ENCODE data around the gene OR52K2. TPM values are rescaled to one million over a fixed set of nuclear protein-coding genes. Genes with fewer than 3 reads are reported as not detected.
"Not testable (repeated sequence)": the region's sequence is repeated elsewhere in the genome, so short reads cannot be mapped to it uniquely, and the experiment has no call there.

Gene OR52K2
- total RNA-seq = not detected
- polyA plus RNA-seq = not detected
- long read RNA-seq, donor 1 = 0 reads
- long read RNA-seq, donor 2 = 0 reads

GRCh38 chr11:4448995-4449394, at the start of gene OR52K2:
OR52K2 (plus strand) TSS chr11:4449295; CDS start chr11:4449340, 45 bp downstream.
- Histone ChIP-seq H3K27ac (ENCODE audit: low read depth in 1 of 2, low read length in 2 of 2) (no peak within 1 kb of the TSS), H3K27me3 (ENCODE audit: control insufficient read depth in 1 of 2, insufficient read depth in 2 of 2, low read length in 1 of 2) (no peaks in the 10 kb centered on the region), H3K9me3 (ENCODE audit: control insufficient read depth, low read length) (no peaks in the 10 kb centered on the region), H3K36me3 (ENCODE audit: control insufficient read depth in 1 of 2, insufficient read depth in 2 of 2, low read length in 1 of 2) (no peaks in the 10 kb centered on the region), H3K4me1 (ENCODE audit: control insufficient read depth in 1 of 2, insufficient read depth in 2 of 2, low read length in 2 of 2) (no peaks in the 10 kb centered on the region), H3K4me3 (ENCODE audit: low read length in 2 of 2) (no peak within 1 kb of the TSS)
- intact Hi-C loops (cut with DNase I) = no loop called here
- no peak for ATAC-seq (ENCODE audit: low FRiP score)
- DNase-seq = no peak

DNA sequence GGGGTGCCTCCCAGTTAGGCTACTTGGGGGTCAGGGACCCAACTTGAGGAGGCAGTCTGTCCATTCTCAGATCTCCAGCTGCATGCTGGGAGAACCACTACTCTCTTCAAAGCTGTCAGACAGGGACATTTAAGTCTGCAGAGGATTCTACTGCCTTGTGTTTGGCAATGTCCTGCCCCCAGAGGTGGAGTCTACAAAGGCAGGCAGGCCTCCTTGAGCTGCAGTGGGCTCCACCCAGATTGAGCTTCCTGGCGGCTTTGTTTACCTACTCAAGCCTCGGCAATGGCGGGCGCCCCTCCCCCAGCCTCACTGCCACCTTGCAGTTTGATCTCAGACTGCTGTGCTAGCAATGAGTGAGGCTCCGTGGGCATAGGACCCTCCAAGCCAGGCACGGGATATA, 42.9 kb upstream of the OR52K2 start:
- H3K9me3 ChIP-seq (ENCODE audit: control insufficient read depth, low read length); DNase-seq; H3K4me3 ChIP-seq (ENCODE audit: low read length in 2 of 2); H3K27me3 ChIP-seq (ENCODE audit: control insufficient read depth in 1 of 2, insufficient read depth in 2 of 2, low read length in 1 of 2); intact Hi-C loops (cut with DNase I); H3K4me1 ChIP-seq (ENCODE audit: control insufficient read depth in 1 of 2, insufficient read depth in 2 of 2, low read length in 2 of 2); H3K36me3 ChIP-seq (ENCODE audit: control insufficient read depth in 1 of 2, insufficient read depth in 2 of 2, low read length in 1 of 2); H3K27ac ChIP-seq (ENCODE audit: low read depth in 1 of 2, low read length in 2 of 2); ATAC-seq (ENCODE audit: low FRiP score): not testable (repeated sequence)
- WGBS, 2 donors = 82 to 88% methylated on average over 2 to 6 of the region's 6 CpGs

- DNase-seq = no peak
- H3K36me3 ChIP-seq (ENCODE audit: control insufficient read depth in 1 of 2, insufficient read depth in 2 of 2, low read length in 1 of 2) = no peaks in the 10 kb centered on the region
- no peak overlapping the region for H3K4me3 ChIP-seq (ENCODE audit: low read length in 2 of 2)
- no peaks in the 10 kb centered on the region for H3K27me3 ChIP-seq (ENCODE audit: control insufficient read depth in 1 of 2, insufficient read depth in 2 of 2, low read length in 1 of 2)
- no peaks in the 10 kb centered on the region for H3K4me1 ChIP-seq (ENCODE audit: control insufficient read depth in 1 of 2, insufficient read depth in 2 of 2, low read length in 2 of 2)
- intact Hi-C loops (cut with DNase I) = no loop called here
- no peak overlapping the region for H3K27ac ChIP-seq (ENCODE audit: low read depth in 1 of 2, low read length in 2 of 2)
- ATAC-seq (ENCODE audit: low FRiP score) = no peak
- H3K9me3 ChIP-seq (ENCODE audit: control insufficient read depth, low read length) = no peaks in the 10 kb centered on the region
- 57 to 59% methylated on average over 1 of the region's 1 CpG for WGBS, 2 donors
Measured at GRCh38 chr11:4416306-4416705, 32.8 kb upstream of the OR52K2 start.

DNA sequence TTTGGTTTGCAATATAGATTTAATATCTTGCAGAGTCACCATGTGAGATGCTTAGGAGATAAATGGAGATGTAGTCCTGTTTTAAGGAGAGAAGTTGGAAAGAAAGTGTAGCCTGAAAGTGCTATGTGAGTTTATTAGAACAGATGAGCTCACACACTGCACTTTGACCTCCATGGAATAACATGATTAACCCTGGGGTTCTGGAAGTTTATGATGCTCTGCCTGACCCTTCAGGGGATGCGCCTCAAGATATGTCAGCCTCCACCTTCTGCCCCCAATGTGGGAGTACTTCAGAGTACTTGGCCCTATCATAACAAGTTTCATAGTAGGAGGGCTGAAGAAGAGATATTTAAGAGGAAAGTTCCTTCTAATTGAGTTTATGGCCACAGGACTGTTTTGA, 32.3 kb upstream of the OR52K2 start:
- WGBS, 2 donors = 52 to 69% methylated on average over 1 of the region's 1 CpG
- H3K4me3 ChIP-seq (ENCODE audit: low read length in 2 of 2) = no peak overlapping the region
- H3K27ac ChIP-seq (ENCODE audit: low read depth in 1 of 2, low read length in 2 of 2) = no peak overlapping the region
- H3K9me3 ChIP-seq (ENCODE audit: control insufficient read depth, low read length) = no peaks in the 10 kb centered on the region
- no peaks in the 10 kb centered on the region for H3K27me3 ChIP-seq (ENCODE audit: control insufficient read depth in 1 of 2, insufficient read depth in 2 of 2, low read length in 1 of 2)
- no peak for DNase-seq
- H3K4me1 ChIP-seq (ENCODE audit: control insufficient read depth in 1 of 2, insufficient read depth in 2 of 2, low read length in 2 of 2) = no peaks in the 10 kb centered on the region
- intact Hi-C loops (cut with DNase I) = no loop called here
- ATAC-seq (ENCODE audit: low FRiP score) = no peak
- no peaks in the 10 kb centered on the region for H3K36me3 ChIP-seq (ENCODE audit: control insufficient read depth in 1 of 2, insufficient read depth in 2 of 2, low read length in 1 of 2)

- intact Hi-C loops (cut with DNase I) = no loop called here
- WGBS, 2 donors = 72 to 80% methylated on average over 8 of the region's 8 CpGs
- Histone ChIP-seq H3K4me3 (ENCODE audit: low read length in 2 of 2) (no peak overlapping the region), H3K4me1 (ENCODE audit: control insufficient read depth in 1 of 2, insufficient read depth in 2 of 2, low read length in 2 of 2) (no peaks in the 10 kb centered on the region), H3K27ac (ENCODE audit: low read depth in 1 of 2, low read length in 2 of 2) (no peak overlapping the region), H3K9me3 (ENCODE audit: control insufficient read depth, low read length) (no peaks in the 10 kb centered on the region), H3K27me3 (ENCODE audit: control insufficient read depth in 1 of 2, insufficient read depth in 2 of 2, low read length in 1 of 2) (no peaks in the 10 kb centered on the region), H3K36me3 (ENCODE audit: control insufficient read depth in 1 of 2, insufficient read depth in 2 of 2, low read length in 1 of 2) (no peaks in the 10 kb centered on the region)
- ATAC-seq (ENCODE audit: low FRiP score) (no peak), DNase-seq (no peak)
Measured at GRCh38 chr11:4418403-4418802, 30.7 kb upstream of the OR52K2 start.

GRCh38 chr11:4430051-4430450, 19.0 kb upstream of the OR52K2 start:
- ATAC-seq (ENCODE audit: low FRiP score) = no peak

GRCh38 chr11:4433856-4434255, 15.2 kb upstream of the OR52K2 start:
- H3K4me1 ChIP-seq (ENCODE audit: control insufficient read depth in 1 of 2, insufficient read depth in 2 of 2, low read length in 2 of 2) = peaks cover 0 to 1% of the 10 kb centered on the region in 2 donors
- H3K27me3 ChIP-seq (ENCODE audit: control insufficient read depth in 1 of 2, insufficient read depth in 2 of 2, low read length in 1 of 2) = peaks cover 0 to 1% of the 10 kb centered on the region in 2 donors
- intact Hi-C loops (cut with DNase I) = no loop called here
- H3K36me3 ChIP-seq (ENCODE audit: control insufficient read depth in 1 of 2, insufficient read depth in 2 of 2, low read length in 1 of 2) = no peaks in the 10 kb centered on the region
- H3K4me3 ChIP-seq (ENCODE audit: low read length in 2 of 2) = no peak overlapping the region
- H3K9me3 ChIP-seq (ENCODE audit: control insufficient read depth, low read length) = no peaks in the 10 kb centered on the region
- WGBS, 2 donors = 53 to 64% methylated on average over 2 of the region's 2 CpGs
- no peak overlapping the region for H3K27ac ChIP-seq (ENCODE audit: low read depth in 1 of 2, low read length in 2 of 2)
- ATAC-seq (ENCODE audit: low FRiP score) = no peak
- no peak for DNase-seq

More at GRCh38 chr11:4430051-4430450, 19.0 kb upstream of the OR52K2 start:
- Histone ChIP-seq H3K36me3 (ENCODE audit: control insufficient read depth in 1 of 2, insufficient read depth in 2 of 2, low read length in 1 of 2) (no peaks in the 10 kb centered on the region), H3K9me3 (ENCODE audit: control insufficient read depth, low read length) (no peaks in the 10 kb centered on the region), H3K27ac (ENCODE audit: low read depth in 1 of 2, low read length in 2 of 2) (no peak overlapping the region), H3K4me1 (ENCODE audit: control insufficient read depth in 1 of 2, insufficient read depth in 2 of 2, low read length in 2 of 2) (peaks cover 0 to 1% of the 10 kb centered on the region in 2 donors), H3K27me3 (ENCODE audit: control insufficient read depth in 1 of 2, insufficient read depth in 2 of 2, low read length in 1 of 2) (peaks cover 0 to 1% of the 10 kb centered on the region in 2 donors), H3K4me3 (ENCODE audit: low read length in 2 of 2) (no peak overlapping the region)
- WGBS, 2 donors = 61 to 64% methylated on average over 4 of the region's 4 CpGs
- intact Hi-C loops (cut with DNase I) = no loop called here
- DNase-seq = no peak

DNA sequence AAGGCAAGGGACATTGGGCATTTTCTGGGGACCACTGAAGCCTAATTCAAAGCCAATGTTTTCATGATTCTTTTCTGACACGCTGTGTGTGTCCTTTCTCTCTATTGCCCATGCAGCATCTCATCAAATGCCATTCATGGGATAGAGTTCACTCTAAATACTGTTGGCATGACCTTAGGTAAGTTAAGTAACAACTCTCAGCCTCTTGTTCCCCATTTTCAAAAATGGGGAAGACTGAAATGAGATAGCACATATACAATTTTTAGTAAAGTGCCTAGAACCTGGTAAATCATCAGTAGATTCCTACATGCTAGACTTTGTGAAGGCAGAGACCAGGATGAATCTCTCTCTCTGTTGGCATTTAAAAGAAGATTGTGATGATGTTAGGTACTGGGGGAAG, 12.7 kb upstream of the OR52K2 start:
- Histone ChIP-seq H3K27me3 (ENCODE audit: control insufficient read depth in 1 of 2, insufficient read depth in 2 of 2, low read length in 1 of 2) (no peaks in the 10 kb centered on the region), H3K36me3 (ENCODE audit: control insufficient read depth in 1 of 2, insufficient read depth in 2 of 2, low read length in 1 of 2) (no peaks in the 10 kb centered on the region), H3K9me3 (ENCODE audit: control insufficient read depth, low read length) (no peaks in the 10 kb centered on the region), H3K4me1 (ENCODE audit: control insufficient read depth in 1 of 2, insufficient read depth in 2 of 2, low read length in 2 of 2) (peaks cover 0 to 1% of the 10 kb centered on the region in 2 donors), H3K4me3 (ENCODE audit: low read length in 2 of 2) (no peak overlapping the region), H3K27ac (ENCODE audit: low read depth in 1 of 2, low read length in 2 of 2) (no peak overlapping the region)
- intact Hi-C loops (cut with DNase I) = no loop called here
- no peak for ATAC-seq (ENCODE audit: low FRiP score)
- DNase-seq = no peak
- 69 to 80% methylated on average over 1 of the region's 1 CpG for WGBS, 2 donors

DNA sequence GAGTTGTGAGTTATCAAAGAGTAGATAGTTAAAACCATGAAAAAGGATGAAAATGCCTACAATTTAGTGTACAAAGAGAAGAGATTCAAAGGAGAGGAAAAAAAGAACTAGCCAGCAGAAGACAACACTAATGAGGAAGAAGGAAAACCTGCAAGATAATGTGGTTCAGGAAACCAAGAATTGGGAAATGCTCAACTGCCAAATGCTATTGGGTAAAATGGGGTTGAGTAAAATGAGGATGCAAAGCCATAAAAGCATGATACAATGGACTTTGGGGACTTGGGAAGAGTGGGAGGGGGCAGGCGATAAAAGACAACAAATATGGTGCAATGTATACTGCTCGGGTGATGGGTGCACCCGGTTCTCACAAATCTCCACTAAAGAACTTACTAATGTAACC, 7.6 kb upstream of the OR52K2 start:
- no peaks in the 10 kb centered on the region for H3K4me1 ChIP-seq (ENCODE audit: control insufficient read depth in 1 of 2, insufficient read depth in 2 of 2, low read length in 2 of 2)
- intact Hi-C loops (cut with DNase I) = no loop called here
- 85 to 92% methylated on average over 3 of the region's 3 CpGs for WGBS, 2 donors
- no peaks in the 10 kb centered on the region for H3K9me3 ChIP-seq (ENCODE audit: control insufficient read depth, low read length)
- H3K4me3 ChIP-seq (ENCODE audit: low read length in 2 of 2) = no peak overlapping the region
- H3K27me3 ChIP-seq (ENCODE audit: control insufficient read depth in 1 of 2, insufficient read depth in 2 of 2, low read length in 1 of 2) = no peaks in the 10 kb centered on the region
- DNase-seq = no peak
- no peak overlapping the region for H3K27ac ChIP-seq (ENCODE audit: low read depth in 1 of 2, low read length in 2 of 2)
- no peak for ATAC-seq (ENCODE audit: low FRiP score)
- no peaks in the 10 kb centered on the region for H3K36me3 ChIP-seq (ENCODE audit: control insufficient read depth in 1 of 2, insufficient read depth in 2 of 2, low read length in 1 of 2)
